Brain microvascular endothelial cell (primary cell): ENCODE data around the gene SHPK.

Experiments
- DNase-seq: peaks from one replicate; pipeline ENCODE4 v3.0.0-alpha.2; 2020
- H3K27ac ChIP-seq: fragments of 250-450 bp; sonication (Bioruptor Pico); 2 replicates; pipeline ENCODE4 v1.5.1; 2020; ENCODE audit warnings: mild to moderate bottlenecking, moderate library complexity
- H3K27me3 ChIP-seq: fragments of 250-450 bp; sonication (Bioruptor Pico); replicated peaks from 2 replicates; pipeline ENCODE4 v1.5.1; 2020; ENCODE audit warnings: mild to moderate bottlenecking
- H3K36me3 ChIP-seq: fragments of 250-450 bp; sonication (Bioruptor Pico); replicated peaks from 2 replicates; pipeline ENCODE4 v1.5.1; 2020; ENCODE audit warnings: mild to moderate bottlenecking
- H3K4me3 ChIP-seq: 2 replicates; pipeline ENCODE4 v1.5.1; 2011; ENCODE audit warnings: low read depth, mild to moderate bottlenecking, control low read depth, low read length, moderate library complexity
- in situ Hi-C: cut with HindIII; loops from 2 replicates; pipeline ENCODE4 v1.10.0; 2017; ENCODE audit warnings: low sequenced_read_pairs, low pct_ligation_motif_present
- TF ChIP-seq, protein P1 (sequence below): IDR thresholded peaks from 2 replicates; pipeline ENCODE4 v1.5.1; 2011; ENCODE audit warnings: low read depth, mild to moderate bottlenecking, moderate library complexity, low read length, control low read depth, inconsistent platforms; ENCODE audit errors: missing control alignments

Gene SHPK

GRCh38 chr17:3621146-3621720 is 14.8 kb downstream of the SHPK start:
- in situ Hi-C loops = no loop called here
- TF ChIP-seq, protein P1, sequence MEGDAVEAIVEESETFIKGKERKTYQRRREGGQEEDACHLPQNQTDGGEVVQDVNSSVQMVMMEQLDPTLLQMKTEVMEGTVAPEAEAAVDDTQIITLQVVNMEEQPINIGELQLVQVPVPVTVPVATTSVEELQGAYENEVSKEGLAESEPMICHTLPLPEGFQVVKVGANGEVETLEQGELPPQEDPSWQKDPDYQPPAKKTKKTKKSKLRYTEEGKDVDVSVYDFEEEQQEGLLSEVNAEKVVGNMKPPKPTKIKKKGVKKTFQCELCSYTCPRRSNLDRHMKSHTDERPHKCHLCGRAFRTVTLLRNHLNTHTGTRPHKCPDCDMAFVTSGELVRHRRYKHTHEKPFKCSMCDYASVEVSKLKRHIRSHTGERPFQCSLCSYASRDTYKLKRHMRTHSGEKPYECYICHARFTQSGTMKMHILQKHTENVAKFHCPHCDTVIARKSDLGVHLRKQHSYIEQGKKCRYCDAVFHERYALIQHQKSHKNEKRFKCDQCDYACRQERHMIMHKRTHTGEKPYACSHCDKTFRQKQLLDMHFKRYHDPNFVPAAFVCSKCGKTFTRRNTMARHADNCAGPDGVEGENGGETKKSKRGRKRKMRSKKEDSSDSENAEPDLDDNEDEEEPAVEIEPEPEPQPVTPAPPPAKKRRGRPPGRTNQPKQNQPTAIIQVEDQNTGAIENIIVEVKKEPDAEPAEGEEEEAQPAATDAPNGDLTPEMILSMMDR = no peak
- no peak for DNase-seq
- Histone ChIP-seq H3K4me3 (no peak overlapping the region), H3K27me3 (no peaks in the 10 kb centered on the region), H3K27ac (no peak overlapping the region), H3K36me3 (peaks cover 27% of the 10 kb centered on the region)

DNA sequence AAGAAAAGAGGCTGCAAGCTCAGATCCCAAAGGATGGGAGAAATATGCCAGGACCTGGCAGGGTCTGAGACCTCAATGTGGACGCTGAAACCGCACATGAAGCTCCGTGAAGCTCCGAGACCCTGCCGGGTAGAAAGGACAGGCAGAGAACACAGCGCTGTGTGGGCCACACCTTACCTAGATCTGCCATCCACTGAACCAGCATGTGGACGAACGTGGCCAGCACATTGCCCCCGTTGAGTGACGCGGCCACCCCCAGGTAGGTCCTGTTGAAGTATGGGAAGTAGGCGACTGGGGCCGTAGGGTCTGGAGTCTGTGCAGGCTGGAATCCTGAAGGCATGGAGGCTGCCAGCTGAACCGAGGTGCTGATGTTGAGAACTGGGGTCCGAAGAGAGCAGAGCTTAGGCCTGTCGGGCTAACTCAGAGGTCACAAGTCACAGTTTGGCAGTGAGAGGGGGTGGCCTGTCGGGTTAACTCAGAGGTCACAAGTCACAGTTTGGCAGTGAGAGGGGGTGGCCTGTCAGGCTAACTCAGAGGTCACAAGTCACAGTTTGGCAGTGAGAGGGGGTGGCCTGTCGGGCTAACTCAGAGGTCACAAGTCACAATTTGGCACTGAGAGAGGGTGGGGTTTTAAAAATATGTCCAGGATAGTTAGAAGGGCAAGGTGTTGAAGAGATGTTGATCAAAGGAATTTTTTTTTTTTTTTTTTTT is 20.7 kb downstream of the SHPK start:
- in situ Hi-C loops = no loop called here
- TF ChIP-seq, protein P1 = no peak
- Histone ChIP-seq H3K4me3 (no peak overlapping the region), H3K27ac (no peak overlapping the region), H3K27me3 (no peaks in the 10 kb centered on the region), H3K36me3 (peaks cover 22% of the 10 kb centered on the region)
- DNase-seq = no peak

- TF ChIP-seq, protein P1 = no peak
- Histone ChIP-seq H3K4me3 (no peak overlapping the region), H3K27ac (no peak overlapping the region), H3K36me3 (peaks cover 31% of the 10 kb centered on the region), H3K27me3 (no peaks in the 10 kb centered on the region)
- in situ Hi-C loops = no loop called here
- DNase-seq = no peak
Observed at GRCh38 chr17:3613124-3613523, 22.9 kb downstream of the SHPK start.

- in situ Hi-C loops = no loop called here
- TF ChIP-seq, protein P1 = no peak
Observed at GRCh38 chr17:3610523-3610922, 25.5 kb downstream of the SHPK start.

GRCh38 chr17:3609689-3610088 is 26.4 kb downstream of the SHPK start:
- H3K36me3 ChIP-seq = peaks cover 25% of the 10 kb centered on the region
- TF ChIP-seq, protein P1 = no peak
- no peak overlapping the region for H3K4me3 ChIP-seq
- no peak for DNase-seq
- in situ Hi-C loops = no loop called here
- H3K27ac ChIP-seq = no peak overlapping the region
- H3K27me3 ChIP-seq = no peaks in the 10 kb centered on the region

More at GRCh38 chr17:3610523-3610922, 25.5 kb downstream of the SHPK start:
- H3K36me3 ChIP-seq = peaks cover 27% of the 10 kb centered on the region
- DNase-seq = no peak
- no peak overlapping the region for H3K27ac ChIP-seq
- no peaks in the 10 kb centered on the region for H3K27me3 ChIP-seq
- no peak overlapping the region for H3K4me3 ChIP-seq
